GM23338 (cell line): ENCODE data around the gene LYSMD4.

Experiments
- EZH2phosphoT487 ChIP-seq: fragments of 200-600 bp; sonication (generic); IDR thresholded peaks from one replicate; pipeline ENCODE4 v1.8.1; 2018; ENCODE audit warnings: antibody characterized with exemption; ENCODE audit not compliant: unreplicated experiment
- TF ChIP-seq, protein P1 (sequence below), 2 experiments: fragments of 200-600 bp in 1 of 2; sonication (generic) in 1 of 2; conservative IDR thresholded peaks; 2 replicates each; pipeline versions ENCODE4 v1.5.1 to v1.6.1; 2016 to 2017; ENCODE audit warnings: antibody characterized with exemption in 2 of 2, low read depth in 2 of 2, mild to moderate bottlenecking in 2 of 2, moderate library complexity in 1 of 2
- TF ChIP-seq, protein P2 (sequence below): IDR thresholded peaks from one replicate; pipeline ENCODE4 v1.6.1; 2018; ENCODE audit warnings: antibody characterized with exemption; ENCODE audit not compliant: unreplicated experiment

DNA sequence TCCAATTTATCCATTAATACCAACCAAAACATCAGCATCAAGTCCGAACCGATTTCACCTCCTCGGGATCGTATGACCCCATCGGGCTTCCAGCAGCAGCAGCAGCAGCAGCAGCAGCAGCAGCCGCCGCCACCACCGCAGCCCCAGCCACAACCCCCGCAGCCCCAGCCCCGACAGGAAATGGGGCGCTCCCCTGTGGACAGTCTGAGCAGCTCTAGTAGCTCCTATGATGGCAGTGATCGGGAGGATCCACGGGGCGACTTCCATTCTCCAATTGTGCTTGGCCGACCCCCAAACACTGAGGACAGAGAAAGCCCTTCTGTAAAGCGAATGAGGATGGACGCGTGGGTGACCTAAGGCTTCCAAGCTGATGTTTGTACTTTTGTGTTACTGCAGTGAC is 20.8 kb downstream of the LYSMD4 start:
- TF ChIP-seq, protein P1, sequence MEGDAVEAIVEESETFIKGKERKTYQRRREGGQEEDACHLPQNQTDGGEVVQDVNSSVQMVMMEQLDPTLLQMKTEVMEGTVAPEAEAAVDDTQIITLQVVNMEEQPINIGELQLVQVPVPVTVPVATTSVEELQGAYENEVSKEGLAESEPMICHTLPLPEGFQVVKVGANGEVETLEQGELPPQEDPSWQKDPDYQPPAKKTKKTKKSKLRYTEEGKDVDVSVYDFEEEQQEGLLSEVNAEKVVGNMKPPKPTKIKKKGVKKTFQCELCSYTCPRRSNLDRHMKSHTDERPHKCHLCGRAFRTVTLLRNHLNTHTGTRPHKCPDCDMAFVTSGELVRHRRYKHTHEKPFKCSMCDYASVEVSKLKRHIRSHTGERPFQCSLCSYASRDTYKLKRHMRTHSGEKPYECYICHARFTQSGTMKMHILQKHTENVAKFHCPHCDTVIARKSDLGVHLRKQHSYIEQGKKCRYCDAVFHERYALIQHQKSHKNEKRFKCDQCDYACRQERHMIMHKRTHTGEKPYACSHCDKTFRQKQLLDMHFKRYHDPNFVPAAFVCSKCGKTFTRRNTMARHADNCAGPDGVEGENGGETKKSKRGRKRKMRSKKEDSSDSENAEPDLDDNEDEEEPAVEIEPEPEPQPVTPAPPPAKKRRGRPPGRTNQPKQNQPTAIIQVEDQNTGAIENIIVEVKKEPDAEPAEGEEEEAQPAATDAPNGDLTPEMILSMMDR (conservative IDR thresholded peaks at IDR 0.05; ENCODE audit: low read depth in 2 of 2): peak; percentile 26 to 51; a peak in 3 of 4 replicates
- TF ChIP-seq, protein P2, sequence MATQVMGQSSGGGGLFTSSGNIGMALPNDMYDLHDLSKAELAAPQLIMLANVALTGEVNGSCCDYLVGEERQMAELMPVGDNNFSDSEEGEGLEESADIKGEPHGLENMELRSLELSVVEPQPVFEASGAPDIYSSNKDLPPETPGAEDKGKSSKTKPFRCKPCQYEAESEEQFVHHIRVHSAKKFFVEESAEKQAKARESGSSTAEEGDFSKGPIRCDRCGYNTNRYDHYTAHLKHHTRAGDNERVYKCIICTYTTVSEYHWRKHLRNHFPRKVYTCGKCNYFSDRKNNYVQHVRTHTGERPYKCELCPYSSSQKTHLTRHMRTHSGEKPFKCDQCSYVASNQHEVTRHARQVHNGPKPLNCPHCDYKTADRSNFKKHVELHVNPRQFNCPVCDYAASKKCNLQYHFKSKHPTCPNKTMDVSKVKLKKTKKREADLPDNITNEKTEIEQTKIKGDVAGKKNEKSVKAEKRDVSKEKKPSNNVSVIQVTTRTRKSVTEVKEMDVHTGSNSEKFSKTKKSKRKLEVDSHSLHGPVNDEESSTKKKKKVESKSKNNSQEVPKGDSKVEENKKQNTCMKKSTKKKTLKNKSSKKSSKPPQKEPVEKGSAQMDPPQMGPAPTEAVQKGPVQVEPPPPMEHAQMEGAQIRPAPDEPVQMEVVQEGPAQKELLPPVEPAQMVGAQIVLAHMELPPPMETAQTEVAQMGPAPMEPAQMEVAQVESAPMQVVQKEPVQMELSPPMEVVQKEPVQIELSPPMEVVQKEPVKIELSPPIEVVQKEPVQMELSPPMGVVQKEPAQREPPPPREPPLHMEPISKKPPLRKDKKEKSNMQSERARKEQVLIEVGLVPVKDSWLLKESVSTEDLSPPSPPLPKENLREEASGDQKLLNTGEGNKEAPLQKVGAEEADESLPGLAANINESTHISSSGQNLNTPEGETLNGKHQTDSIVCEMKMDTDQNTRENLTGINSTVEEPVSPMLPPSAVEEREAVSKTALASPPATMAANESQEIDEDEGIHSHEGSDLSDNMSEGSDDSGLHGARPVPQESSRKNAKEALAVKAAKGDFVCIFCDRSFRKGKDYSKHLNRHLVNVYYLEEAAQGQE: no peak
- no peak for TF ChIP-seq EZH2phosphoT487
